AG10803 (cell line): Measurements from ENCODE around the gene GK.

ENCODE experiments used
- DNase-seq: peaks from one replicate; pipeline ENCODE4 v3.0.0; 2010; ENCODE audit warnings: low read depth
- H3K4me3 ChIP-seq: 2 replicates; pipeline ENCODE4 v1.5.1; 2011; ENCODE audit warnings: mild to moderate bottlenecking, low read length, control low read depth
- TF ChIP-seq, protein P1 (sequence below): conservative IDR thresholded peaks from 2 replicates; pipeline ENCODE4 v1.5.1; 2011; ENCODE audit warnings: mild to moderate bottlenecking, low read length, control low read depth, inconsistent platforms

Gene GK

DNA sequence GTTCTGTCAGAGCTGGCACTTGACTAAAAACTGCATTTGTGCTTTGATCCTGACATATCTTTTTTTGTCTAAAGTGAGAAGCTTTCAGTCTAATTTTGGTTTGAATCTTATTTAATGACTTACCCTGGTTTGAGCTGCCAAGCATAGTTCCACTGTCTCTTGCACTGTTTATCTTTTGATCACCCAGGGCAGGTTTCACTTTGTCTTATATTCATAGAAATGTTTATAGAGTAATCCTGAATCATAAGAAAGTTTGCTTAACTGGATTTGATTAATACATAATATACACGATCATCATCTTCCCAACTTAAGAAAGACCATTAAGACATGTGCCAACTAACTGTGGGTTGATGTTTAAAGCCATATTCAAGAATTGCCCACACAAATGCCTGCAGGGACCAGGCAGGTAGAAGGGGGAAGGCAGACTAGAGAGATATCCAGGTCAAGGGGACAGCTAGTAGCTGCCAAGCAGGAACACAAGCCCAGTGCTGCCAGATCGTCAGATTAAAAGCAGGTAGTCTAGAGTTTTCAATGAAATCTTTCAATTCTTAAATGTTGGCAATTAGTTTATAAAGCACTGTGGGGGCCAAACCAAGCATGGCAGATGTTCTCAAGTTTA is 1.9 kb downstream of the GK start:
- H3K4me3 ChIP-seq: no peak overlapping the region
- TF ChIP-seq, protein P1, sequence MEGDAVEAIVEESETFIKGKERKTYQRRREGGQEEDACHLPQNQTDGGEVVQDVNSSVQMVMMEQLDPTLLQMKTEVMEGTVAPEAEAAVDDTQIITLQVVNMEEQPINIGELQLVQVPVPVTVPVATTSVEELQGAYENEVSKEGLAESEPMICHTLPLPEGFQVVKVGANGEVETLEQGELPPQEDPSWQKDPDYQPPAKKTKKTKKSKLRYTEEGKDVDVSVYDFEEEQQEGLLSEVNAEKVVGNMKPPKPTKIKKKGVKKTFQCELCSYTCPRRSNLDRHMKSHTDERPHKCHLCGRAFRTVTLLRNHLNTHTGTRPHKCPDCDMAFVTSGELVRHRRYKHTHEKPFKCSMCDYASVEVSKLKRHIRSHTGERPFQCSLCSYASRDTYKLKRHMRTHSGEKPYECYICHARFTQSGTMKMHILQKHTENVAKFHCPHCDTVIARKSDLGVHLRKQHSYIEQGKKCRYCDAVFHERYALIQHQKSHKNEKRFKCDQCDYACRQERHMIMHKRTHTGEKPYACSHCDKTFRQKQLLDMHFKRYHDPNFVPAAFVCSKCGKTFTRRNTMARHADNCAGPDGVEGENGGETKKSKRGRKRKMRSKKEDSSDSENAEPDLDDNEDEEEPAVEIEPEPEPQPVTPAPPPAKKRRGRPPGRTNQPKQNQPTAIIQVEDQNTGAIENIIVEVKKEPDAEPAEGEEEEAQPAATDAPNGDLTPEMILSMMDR: no peak
- DNase-seq: no peak

DNA sequence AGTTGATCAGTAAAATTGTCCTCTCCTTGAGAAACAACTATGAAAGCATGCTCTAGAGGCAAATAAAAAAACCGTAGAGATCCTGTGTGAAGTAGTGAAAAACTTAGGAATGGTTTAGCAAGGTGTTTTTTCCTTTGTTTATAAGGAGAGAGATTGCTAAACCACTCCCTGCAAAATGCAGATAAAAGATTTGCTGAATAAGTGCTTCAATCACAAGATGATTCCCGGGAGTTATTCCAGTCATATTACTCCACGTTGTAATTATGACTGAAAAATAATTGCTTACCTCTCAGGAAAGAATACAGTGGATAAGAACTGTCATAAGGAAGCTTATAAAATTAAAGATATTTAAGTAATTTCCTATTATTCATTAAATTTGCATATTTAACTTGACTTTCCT is 2.8 kb downstream of the GK start:
- no peak overlapping the region for H3K4me3 ChIP-seq
- DNase-seq: no peak
- TF ChIP-seq, protein P1: no peak

DNA sequence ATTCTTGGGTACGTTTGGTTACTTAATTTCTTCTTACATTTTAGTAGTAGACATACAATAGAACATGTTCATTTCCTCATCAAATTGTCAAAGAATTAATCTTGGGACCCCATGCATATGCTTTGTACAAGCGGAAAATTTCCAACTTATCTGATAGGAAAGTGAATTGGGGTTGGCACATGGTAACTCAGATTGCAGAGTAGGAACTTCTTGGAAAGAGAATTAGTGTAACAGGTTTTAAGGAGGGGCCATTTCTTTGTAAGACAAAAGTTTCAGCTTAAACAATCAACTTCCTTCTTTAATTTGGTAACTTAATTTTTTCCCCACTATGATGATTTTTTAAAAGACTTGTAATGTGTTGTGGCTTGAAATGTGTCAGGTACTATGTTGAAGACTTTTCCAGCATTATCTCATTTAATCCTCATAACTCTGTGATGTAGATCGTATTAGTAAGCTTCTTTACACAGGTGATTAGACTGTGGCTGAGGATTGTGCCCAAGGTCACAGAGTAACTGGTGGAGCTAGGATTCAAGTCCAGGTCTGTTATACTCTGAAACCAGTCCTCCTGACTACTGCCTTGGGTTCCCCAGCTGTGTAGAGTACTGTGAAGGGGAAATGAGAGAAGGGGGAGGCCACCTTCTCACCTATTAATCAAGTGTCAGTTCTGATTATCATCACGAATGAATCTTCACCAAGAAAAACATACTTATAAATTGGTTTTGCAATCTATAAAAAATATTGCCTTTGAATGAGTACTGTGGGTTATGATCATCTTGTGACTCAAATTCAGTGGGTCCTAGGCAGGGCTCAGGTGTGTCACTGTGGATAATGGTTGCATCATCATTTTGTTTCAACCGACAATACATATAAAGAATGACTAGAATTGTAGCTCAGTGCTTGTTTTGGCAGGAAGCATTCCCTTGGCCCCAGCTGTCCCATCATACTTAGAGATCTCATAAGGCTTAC is 4.3 kb downstream of the GK start:
- DNase-seq: peak; percentile 33
- H3K4me3 ChIP-seq: no peak overlapping the region
- TF ChIP-seq, protein P1: no peak

DNA sequence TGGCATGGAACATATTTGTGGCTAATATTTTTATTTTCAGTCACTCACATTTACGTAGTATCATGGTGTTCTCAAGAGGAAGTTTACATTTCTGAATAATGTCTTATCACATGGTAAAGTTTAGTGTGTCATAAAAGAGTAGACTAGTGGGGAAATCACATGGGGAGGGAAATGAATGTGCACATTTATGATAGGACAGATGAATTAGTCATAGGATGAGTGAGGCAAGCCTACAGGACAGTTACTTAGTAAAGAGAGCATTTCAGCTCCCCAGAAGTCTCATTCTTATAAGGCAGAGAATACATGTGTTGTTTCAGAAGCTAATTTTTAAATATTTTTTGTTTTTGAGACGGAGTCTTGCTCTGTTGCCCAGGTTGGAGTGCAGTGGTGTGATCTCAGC is 6.2 kb downstream of the GK start:
- TF ChIP-seq, protein P1: no peak
- no peak overlapping the region for H3K4me3 ChIP-seq
- peak; percentile 83 for DNase-seq

DNA sequence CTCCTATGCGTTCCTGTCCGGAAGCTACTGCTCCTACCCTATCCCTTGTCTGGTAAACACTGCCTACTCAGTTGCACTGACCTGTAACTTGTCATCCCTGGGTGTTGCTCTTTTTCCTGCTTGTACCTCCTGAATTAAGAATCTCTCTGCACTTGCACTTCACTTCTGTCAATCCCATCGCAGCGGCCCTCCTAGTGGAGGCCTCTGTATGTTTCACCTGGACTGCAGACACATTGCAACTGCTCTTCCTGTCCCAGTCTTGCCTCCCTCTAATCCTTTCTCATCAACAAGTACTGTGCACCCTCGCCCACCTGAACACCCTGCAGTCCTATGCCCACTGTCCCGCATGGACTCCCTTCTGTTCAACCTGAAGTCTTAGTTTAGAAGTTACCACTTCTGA is 8.0 kb downstream of the GK start:
- DNase-seq: no peak
- no peak overlapping the region for H3K4me3 ChIP-seq
- TF ChIP-seq, protein P1: no peak

DNA sequence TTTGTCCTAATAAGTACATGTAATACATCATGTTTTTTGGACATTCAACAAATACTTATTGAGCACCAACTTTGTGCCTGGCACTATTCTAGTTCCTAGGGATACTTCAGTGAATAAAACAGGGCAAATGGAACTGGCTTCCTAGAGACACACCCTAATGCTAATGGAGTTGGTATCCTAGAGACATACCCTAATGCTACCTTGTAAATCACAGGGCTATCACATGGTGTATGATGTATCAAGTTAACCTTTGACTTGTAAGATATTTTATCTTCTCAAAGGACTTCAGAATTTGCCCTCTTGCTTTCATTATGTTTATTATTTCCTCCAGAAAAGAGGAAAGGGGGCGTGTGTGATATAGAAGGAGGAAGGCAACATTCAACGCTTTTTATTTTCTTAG is 10.1 kb downstream of the GK start:
- TF ChIP-seq, protein P1: no peak
- DNase-seq: no peak
- H3K4me3 ChIP-seq: no peak overlapping the region

DNA sequence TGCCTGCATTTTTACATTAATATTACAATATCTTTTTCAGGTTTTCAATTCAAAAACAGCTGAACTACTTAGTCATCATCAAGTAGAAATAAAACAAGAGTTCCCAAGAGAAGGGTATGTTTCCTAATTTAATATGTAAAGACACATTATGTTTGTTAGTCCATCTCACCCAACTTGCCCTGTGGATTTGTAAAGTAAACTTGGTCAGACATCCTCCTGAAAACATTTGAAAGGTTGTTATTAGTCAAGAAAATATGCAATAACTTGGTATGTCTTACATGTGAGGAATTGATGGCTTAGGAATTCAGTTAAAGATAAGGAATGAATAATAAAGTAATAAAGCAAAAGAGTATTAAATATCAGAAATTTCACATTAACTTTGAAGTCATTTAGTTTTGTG is 12.2 kb downstream of the GK start:
- H3K4me3 ChIP-seq: no peak overlapping the region
- DNase-seq: peak; percentile 9
- TF ChIP-seq, protein P1: no peak
